Panc1 (cell line): ENCODE measurements around the gene HIC2.
"Not testable (repeated sequence)": the region's sequence is repeated elsewhere in the genome, so short reads cannot be mapped to it uniquely, and the experiment has no call there.

Experiments
- CTCF ChIP-seq: fragments of 450-650 bp; IDR thresholded peaks from 2 replicates; pipeline ENCODE4 v1.5.1; 2017; ENCODE audit warnings: mild to moderate bottlenecking
- POLR2AphosphoS5 ChIP-seq: IDR thresholded peaks from 2 replicates; pipeline ENCODE4 v1.6.1; 2012; ENCODE audit warnings: mild to moderate bottlenecking, low read depth, low read length, moderate library complexity
- SIN3A ChIP-seq: IDR thresholded peaks from 2 replicates; pipeline ENCODE4 v1.6.1; 2012; ENCODE audit warnings: low read depth, mild to moderate bottlenecking, low read length, moderate library complexity, borderline replicate concordance; ENCODE audit not compliant: insufficient read depth
- TCF7L2 ChIP-seq: IDR thresholded peaks from 2 replicates; pipeline ENCODE4 v1.6.1; 2011; ENCODE audit warnings: mild to moderate bottlenecking, low read depth, low read length, inconsistent platforms

DNA sequence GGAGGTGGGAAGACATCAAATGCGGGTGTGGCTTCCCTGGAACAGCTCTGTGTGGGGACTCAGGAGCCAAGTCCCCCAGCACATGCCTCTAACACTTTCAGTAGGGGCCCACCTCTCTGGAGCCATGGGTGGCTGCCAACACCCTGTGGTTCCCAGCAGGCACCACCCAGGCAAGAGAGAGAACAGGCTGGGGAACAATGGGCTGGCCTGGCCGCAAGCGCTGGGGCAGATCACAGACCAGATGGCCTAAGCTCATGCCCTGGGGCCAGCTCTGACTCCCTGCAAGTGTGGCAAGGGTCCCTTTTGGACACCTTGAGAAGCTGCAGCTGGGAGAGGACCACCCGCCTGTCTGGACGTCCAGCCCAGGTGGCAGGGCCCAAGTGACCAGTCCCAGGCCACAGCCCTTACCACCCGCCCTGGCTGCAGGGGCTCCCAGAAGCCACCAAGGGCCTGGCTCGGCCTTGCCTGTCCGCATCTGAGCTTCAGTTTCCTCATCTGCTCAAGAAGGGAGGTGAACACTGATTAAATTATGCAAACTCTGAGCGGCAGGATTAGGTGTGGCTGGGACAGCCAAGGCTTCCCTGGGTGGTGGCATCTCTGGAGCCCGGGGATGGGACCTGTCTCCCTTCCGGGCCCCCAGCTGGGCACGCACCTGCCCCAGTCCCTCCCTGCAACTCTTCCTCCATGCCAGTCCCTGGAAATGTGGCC lies 48.4 kb upstream of the HIC2 start:
- not testable (repeated sequence) for TF ChIP-seq SIN3A, CTCF, POLR2AphosphoS5, TCF7L2
